ENCODE data around the gene DTX2.
A peak's percentile ranks its signal among the peaks of the same experiment; 100 is the strongest.
"Not testable (repeated sequence)": the region's sequence is repeated elsewhere in the genome, so short reads cannot be mapped to it uniquely, and the experiment has no call there.

DTX2 gene

DNA sequence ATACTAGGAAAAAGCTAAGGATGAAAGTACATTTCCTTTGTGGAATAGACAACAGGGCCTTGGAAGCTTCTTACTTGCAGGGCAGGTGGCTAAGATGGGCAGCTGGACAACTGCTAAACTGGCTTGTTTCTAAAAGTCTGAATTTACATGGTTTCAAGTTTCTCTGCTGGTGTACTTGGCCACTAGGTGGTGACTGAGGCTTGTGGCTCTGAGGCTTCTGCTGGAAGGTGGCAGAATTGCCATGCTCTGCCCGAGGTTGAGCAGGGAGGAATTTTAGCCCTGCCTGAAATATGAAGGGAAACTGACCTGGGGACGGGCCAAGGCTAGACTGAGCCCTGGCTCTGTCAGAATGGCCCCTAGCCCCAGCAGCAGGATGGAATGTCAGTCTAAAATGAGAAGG is 23.6 kb upstream of the DTX2 start:
- not testable (repeated sequence) for H3K9me3 Mint-ChIP-seq; H3K27me3 Mint-ChIP-seq; H3K27ac Mint-ChIP-seq; H3K4me3 Mint-ChIP-seq; H3K36me3 Mint-ChIP-seq (ENCODE audit: low read depth); H3K4me1 Mint-ChIP-seq (ENCODE audit: low read depth)

DNA sequence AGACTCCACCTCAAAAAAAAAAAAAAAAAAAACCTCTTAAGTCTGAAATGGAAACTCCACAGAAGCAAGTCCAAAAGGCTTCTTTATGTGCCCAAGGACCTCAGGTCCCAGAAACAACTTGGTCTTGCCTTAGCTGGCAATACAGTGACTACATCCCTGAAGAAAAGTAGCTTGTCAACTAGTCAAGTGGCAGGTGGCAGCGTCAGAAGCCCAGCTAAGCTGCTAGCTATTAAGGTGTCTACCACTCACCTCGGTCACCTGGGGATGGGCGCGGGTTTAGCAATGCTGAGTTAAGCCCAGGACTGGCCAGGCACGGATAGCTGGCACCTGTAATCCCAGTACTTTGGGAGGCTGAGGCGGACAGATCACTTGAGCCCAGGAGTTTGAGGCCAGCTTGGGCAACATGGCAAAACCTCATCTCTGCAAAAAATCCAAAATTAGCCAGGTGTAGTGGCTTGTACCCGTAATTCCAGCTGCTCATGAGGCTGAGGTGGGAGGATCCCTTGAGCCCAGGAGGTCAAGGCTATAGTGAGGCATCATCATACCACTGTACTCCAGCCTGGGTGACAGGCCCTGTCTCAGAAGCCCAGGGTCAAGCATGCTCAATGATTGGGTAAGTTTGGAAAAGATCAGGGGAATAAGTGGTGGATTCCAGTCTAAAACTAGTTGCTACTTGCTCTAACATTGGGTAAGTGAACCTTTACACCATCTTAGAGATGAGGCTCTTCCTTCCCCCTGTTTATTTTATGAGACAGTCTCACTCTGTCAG is 22.2 kb upstream of the DTX2 start:
- not testable (repeated sequence) for H3K36me3 Mint-ChIP-seq (ENCODE audit: low read depth); H3K27me3 Mint-ChIP-seq; H3K9me3 Mint-ChIP-seq; H3K4me3 Mint-ChIP-seq; H3K27ac Mint-ChIP-seq; H3K4me1 Mint-ChIP-seq (ENCODE audit: low read depth)

DNA sequence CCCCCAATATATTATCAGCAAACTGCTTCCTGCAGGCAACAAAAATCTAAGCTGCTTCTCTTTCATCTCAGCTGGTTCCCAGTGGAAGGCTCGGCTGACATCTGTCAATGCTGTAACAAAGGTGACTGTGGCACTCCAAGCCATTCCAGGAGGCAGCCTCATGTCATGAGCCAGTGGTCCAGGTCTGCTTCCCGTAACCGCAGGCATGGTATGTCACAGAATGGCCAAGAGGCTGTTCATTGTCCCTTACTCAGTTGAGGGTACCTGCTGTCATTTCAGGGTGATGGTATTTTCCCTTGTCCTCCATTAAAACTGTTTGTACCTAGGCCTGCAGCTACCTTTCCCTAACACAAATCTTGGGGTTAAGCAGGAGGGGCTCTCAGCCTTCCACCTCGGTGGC is 21.1 kb upstream of the DTX2 start:
- H3K27me3 Mint-ChIP-seq; H3K36me3 Mint-ChIP-seq (ENCODE audit: low read depth); H3K4me1 Mint-ChIP-seq (ENCODE audit: low read depth); H3K9me3 Mint-ChIP-seq; H3K27ac Mint-ChIP-seq; H3K4me3 Mint-ChIP-seq: not testable (repeated sequence)

DNA sequence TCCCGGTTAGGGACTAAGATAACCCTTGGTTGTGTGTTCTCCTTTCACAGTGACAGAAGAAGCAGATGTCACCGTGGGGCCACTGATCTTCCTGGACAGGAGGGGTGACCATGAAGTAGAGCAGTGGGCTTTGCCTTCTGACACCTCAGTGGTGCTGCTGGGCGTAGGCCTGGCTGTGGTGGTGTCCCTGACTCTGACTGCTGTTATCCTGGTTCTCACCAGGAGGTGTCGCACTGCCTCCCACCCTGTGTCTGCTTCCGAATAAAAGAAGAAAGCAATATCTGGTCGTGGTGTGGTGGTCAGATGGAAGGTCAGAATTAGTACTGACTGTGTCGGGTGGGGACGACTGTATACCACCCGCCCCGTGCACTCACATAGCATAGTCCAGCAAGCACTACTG is 19.7 kb upstream of the DTX2 start:
- not testable (repeated sequence) for H3K36me3 Mint-ChIP-seq (ENCODE audit: low read depth); H3K27me3 Mint-ChIP-seq; H3K9me3 Mint-ChIP-seq; H3K4me3 Mint-ChIP-seq; H3K4me1 Mint-ChIP-seq (ENCODE audit: low read depth); H3K27ac Mint-ChIP-seq

DNA sequence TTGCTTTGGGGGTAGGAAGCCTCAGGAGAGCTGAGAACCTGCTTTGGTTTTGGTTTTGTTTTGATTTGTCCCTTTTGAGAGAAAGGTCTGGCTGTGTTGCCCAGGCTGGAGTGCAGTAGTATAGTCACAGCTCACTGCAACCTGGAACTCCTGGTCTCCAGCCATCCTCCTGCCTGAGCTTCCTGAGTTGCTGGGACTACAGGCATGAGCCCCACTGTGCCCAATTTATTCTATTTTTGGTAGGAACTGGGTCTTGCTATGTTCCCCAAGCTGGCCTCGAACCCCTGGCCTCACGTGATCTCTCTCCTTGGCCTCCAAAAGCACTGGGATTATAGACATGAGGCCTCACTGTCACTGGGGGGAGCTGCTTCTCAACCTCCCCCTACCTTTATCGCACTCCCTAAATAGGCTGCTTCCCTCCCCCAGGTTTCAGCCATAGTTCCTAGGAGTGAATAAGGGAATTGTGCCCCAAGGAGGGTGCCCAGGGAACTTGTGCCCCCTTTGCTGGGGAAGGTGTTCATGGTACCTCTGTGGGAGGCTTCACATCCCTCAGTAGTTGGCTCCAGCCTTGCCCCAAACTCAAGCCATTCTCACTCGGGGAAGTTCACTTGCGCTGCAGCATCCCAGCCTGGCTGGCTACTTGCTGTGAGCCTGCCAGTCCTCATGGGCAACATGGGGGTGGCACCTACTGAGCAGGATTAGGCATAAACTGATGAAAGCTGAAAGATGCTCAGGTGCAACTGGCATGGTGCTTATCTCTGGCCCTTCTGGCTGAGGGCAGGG is 18.7 kb upstream of the DTX2 start:
- not testable (repeated sequence) for H3K27ac Mint-ChIP-seq; H3K27me3 Mint-ChIP-seq; H3K4me3 Mint-ChIP-seq; H3K9me3 Mint-ChIP-seq; H3K4me1 Mint-ChIP-seq (ENCODE audit: low read depth); H3K36me3 Mint-ChIP-seq (ENCODE audit: low read depth)

DNA sequence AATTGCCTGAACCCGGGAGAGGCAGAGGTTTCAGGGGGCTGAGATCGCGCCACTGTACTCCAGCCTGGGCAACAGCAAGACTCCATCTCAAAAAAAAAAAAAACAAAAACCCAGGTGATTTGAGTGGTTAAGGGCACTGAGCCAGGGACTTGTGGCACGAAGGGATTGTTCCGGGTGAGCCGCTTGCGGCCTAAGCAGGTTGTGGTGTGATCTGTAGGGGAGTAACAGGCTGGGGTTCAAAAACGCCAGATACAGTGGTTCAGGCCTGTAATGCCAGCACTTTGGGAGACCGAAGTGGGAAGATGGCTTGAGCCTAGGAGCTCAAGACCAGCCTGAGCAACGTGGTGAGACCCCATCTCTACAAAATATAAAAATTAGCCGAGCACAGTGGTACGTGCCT is 17.7 kb upstream of the DTX2 start:
- not testable (repeated sequence) for H3K4me3 Mint-ChIP-seq; H3K4me1 Mint-ChIP-seq (ENCODE audit: low read depth); H3K27me3 Mint-ChIP-seq; H3K9me3 Mint-ChIP-seq; H3K36me3 Mint-ChIP-seq (ENCODE audit: low read depth)
- H3K27ac Mint-ChIP-seq: peak overlapping the region; percentile 70

DNA sequence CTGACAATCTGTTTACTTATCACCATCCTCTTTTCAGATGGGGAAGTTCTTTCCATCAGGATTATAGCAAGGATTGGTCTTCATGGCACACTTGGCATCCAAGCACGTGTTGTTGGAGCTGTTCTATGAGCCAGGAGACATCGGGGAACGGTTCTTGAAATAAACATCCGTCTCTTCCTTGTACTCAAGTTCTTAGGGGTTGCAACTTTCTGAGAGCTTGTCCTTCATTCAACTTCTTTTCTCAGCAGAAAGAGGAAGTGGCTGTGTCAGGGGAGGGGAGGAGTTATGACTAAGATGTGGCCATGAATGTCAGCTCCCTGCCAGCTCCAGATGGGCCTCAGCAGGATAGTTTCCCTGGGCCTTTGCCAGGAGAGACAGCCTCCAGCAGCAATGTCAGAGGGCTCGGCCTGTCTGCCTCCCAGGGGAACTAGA is 15.9 kb upstream of the DTX2 start:
- H3K4me1 Mint-ChIP-seq (ENCODE audit: low read depth); H3K9me3 Mint-ChIP-seq; H3K4me3 Mint-ChIP-seq; H3K27me3 Mint-ChIP-seq; H3K36me3 Mint-ChIP-seq (ENCODE audit: low read depth): not testable (repeated sequence)
- H3K27ac Mint-ChIP-seq: peak overlapping the region; percentile 49

DNA sequence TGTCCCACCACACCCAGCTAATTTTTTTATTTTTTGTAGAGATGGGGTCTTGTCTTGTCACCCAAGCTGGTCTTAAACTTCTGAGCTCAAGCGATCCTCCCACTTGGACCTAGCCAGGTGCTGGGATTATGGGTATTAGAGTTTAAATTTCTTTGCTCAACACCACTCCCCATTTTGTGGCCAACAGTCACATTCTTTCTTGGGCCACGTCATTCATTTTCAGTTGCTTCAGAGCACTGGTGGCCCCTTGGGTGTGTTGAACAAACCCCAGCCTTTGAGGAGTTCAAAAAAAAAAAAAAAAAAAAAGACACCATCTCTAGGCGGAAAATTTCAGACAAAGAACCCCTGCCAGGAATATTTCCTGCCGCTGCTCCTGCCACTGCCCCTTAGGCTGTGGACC is 4.5 kb upstream of the DTX2 start:
- H3K9me3 Mint-ChIP-seq; H3K4me1 Mint-ChIP-seq (ENCODE audit: low read depth); H3K36me3 Mint-ChIP-seq (ENCODE audit: low read depth); H3K27ac Mint-ChIP-seq; H3K4me3 Mint-ChIP-seq; H3K27me3 Mint-ChIP-seq: not testable (repeated sequence)

DNA sequence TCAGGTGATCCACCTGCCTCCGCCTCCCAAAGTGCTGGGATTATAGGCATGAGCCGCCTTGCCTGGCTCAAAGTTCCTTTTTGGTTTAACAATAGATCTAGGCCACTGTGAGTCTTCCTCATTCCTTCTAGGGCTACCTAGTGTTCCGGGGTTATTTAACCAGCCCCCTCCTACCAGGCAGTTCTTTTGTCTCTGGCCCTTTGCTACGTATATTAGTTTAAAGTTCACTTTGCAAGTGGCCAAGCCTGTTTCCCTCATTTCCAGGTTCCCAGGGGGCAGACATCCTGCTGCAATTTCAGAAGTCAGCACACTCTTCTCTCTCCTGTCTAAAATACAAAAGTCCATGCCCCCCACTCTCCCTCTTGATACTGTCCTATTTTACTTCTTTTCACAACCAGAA is 3.0 kb upstream of the DTX2 start:
- not testable (repeated sequence) for H3K9me3 Mint-ChIP-seq; H3K4me3 Mint-ChIP-seq; H3K27ac Mint-ChIP-seq; H3K36me3 Mint-ChIP-seq (ENCODE audit: low read depth); H3K4me1 Mint-ChIP-seq (ENCODE audit: low read depth); H3K27me3 Mint-ChIP-seq

DNA sequence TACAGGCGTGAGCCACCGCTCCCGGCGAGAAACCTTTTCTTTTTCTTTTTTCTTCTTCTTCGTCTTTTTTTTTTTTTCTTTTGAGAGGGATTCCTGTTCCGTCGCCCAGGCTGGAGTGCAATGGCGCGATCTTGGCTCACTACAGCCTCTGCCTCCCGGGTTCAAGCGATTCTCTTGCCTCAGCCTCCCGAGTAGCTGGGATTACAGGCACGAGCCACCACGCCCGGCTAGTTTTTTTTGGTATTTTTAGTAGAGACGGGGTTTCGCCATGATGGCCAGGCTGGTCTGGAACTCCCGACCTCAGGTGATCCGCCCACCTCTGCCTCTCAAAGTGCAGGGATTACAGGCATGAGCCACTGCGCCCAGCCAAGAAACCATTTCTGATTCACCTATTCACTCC is 742 bp upstream of the DTX2 start:
- not testable (repeated sequence) for H3K4me3 Mint-ChIP-seq; H3K27me3 Mint-ChIP-seq; H3K36me3 Mint-ChIP-seq (ENCODE audit: low read depth); H3K4me1 Mint-ChIP-seq (ENCODE audit: low read depth); H3K9me3 Mint-ChIP-seq; H3K27ac Mint-ChIP-seq

DNA sequence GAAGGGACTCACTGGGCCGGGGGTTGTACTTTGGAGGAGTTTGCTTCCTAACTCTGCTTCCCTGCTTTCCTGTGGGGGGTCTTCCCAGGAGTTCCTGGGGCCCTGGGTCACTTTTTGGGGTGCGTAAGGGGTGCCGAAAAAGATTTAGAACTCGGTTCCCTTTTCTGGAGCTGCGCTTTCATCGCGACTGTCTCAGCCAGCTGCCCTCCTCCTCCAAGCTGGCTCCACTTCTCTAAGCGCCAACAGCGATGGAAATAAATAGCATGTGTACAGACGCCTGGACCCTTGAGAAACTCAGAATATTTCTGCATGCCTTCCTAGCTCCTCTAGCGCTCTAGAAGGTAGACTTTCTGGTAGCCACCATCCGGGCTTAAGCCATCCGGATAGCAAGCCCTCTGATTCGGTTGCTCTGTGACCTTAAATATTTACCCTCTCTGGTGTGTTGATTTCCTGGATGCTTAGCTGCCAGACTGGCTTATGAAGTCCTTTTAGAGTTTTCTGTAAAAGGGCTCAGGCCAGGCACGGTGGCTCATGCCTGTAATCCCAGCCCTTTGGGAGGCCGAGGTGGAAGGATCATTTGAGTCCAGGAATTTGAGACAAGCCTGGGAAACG is 868 bp downstream of the DTX2 start:
- not testable (repeated sequence) for H3K4me3 Mint-ChIP-seq; H3K27ac Mint-ChIP-seq; H3K27me3 Mint-ChIP-seq; H3K36me3 Mint-ChIP-seq (ENCODE audit: low read depth); H3K9me3 Mint-ChIP-seq; H3K4me1 Mint-ChIP-seq (ENCODE audit: low read depth)

DNA sequence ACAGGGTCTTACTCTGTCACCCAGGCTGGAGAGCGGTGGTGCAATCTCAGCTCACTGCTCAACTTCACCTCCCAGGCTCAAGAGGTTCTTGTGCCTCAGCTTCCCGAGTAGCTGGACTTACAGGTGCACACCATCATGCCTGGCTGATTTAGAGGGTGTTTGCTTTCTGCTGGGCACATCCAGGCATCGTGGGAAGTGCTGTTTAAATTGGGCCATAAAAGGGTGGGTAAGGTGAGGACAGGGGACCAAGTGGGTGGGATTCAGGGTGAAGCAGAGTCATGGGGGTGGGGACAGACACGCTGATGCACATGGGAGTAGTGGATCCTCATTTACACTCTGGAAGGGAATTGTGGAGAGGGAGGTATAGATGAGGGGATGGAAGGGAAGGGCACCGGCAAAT is 3.5 kb downstream of the DTX2 start:
- not testable (repeated sequence) for H3K27ac Mint-ChIP-seq; H3K4me3 Mint-ChIP-seq; H3K9me3 Mint-ChIP-seq; H3K27me3 Mint-ChIP-seq; H3K36me3 Mint-ChIP-seq (ENCODE audit: low read depth); H3K4me1 Mint-ChIP-seq (ENCODE audit: low read depth)

DNA sequence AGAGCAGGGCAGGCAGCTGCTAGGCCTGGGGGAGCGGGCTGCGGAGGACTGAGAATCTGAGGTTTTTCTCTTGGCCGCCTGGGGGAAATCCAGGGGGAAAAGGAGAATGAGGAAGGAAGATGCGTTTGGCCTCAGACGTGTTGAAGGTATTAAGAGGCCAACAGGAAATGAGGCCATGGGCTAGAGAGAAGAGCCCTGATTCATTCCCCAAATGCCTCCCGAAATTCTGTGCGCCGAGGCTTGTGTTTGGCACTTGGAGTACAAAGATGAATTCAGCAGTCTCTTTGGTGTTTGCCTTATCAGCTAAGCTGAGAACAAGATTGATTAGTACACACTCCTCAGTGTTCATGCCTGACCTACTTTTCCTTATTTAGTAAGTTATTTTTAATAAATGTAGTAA is 4.4 kb downstream of the DTX2 start:
- not testable (repeated sequence) for H3K4me3 Mint-ChIP-seq; H3K4me1 Mint-ChIP-seq (ENCODE audit: low read depth); H3K27ac Mint-ChIP-seq

DNA sequence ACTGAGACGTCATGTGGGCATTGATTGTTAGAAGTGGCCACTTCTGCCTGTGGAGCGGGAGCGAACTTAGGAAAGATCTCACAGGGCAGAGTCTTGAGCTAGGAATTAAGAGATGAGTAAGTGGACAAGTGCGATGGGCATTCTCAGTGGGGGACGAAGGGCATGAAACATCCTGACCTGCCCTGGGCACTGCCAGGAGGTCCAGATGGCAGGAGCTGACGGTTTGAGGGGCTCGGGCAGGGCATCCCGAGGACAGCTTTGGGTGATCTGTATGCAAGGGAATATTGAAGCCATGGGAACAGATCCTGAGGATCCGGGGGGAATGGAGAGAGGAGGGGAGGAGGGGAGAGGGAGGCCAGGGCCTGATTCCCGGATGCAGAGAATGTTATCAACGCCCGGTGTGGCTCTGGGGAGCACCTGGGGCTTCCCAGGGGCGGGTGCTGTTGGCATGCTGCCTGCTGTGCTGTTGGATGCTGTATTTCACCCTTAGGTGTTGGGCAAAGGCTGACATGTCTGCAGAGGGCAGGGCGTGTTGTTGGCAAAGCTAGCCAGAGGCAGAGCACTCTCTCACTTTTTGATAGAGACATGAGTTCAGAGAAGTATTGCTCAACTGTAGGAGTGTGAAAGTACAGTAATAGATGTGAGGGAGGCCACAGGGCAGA is 6.4 kb downstream of the DTX2 start:
- not testable (repeated sequence) for H3K27ac Mint-ChIP-seq; H3K4me1 Mint-ChIP-seq (ENCODE audit: low read depth); H3K4me3 Mint-ChIP-seq; H3K36me3 Mint-ChIP-seq (ENCODE audit: low read depth); H3K9me3 Mint-ChIP-seq; H3K27me3 Mint-ChIP-seq

More for the DNA sequence above, 4.4 kb downstream of the DTX2 start:
- not testable (repeated sequence) for H3K36me3 Mint-ChIP-seq (ENCODE audit: low read depth); H3K9me3 Mint-ChIP-seq; H3K27me3 Mint-ChIP-seq

DNA sequence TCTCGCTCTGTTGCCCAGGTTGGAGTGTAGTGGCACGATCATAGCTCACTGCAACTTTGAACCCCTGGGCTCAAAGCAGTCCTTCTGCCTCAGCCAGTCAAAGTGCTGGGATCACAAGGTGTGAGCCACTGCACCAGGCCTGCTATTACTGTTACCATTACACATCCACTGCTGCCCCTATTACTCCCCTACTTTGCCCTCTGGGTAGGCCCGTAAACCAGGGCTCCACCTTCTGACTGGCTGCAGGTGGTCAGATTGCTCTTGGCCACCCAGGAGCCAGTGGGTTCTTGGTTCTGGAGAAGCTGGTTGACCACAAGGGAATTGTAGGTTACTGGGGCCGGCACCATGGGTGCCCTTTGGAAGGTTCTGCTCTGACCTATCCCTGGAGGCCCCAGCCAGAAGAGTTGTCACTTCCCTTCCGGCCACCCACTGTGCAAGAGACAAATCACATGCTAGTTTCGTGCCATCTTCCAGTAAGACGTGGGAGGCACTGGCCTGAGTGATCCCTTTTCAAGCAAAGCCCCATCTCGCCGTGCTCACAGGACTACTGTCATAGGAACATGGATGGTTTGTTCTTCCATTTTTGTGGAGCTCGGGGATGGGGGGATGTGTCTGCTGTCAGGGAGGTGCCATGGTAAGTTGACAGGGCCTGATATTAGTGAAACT is 10.2 kb downstream of the DTX2 start:
- H3K4me1 Mint-ChIP-seq (ENCODE audit: low read depth); H3K27ac Mint-ChIP-seq; H3K4me3 Mint-ChIP-seq; H3K9me3 Mint-ChIP-seq; H3K36me3 Mint-ChIP-seq (ENCODE audit: low read depth); H3K27me3 Mint-ChIP-seq: not testable (repeated sequence)
